ENCODE measurements around the gene PTPRZ1. TPM values are rescaled to one million over a fixed set of nuclear protein-coding genes. Genes with fewer than 3 reads are reported as not detected.

The PTPRZ1 gene
- total RNA-seq, 1 donor from 2014 or later: 2.5 TPM

GRCh38 chr7:121916211-121916610 lies 43.2 kb downstream of the PTPRZ1 start:
- H3K4me1 Mint-ChIP-seq (ENCODE audit: unreplicated experiment): no peaks in the 10 kb centered on the region
- no peaks in the 10 kb centered on the region for H3K36me3 Mint-ChIP-seq (ENCODE audit: low read depth, unreplicated experiment)
- H3K4me3 Mint-ChIP-seq (ENCODE audit: unreplicated experiment): no peak overlapping the region
- H3K27ac Mint-ChIP-seq (ENCODE audit: unreplicated experiment): no peak overlapping the region
- TF ChIP-seq, protein P1, sequence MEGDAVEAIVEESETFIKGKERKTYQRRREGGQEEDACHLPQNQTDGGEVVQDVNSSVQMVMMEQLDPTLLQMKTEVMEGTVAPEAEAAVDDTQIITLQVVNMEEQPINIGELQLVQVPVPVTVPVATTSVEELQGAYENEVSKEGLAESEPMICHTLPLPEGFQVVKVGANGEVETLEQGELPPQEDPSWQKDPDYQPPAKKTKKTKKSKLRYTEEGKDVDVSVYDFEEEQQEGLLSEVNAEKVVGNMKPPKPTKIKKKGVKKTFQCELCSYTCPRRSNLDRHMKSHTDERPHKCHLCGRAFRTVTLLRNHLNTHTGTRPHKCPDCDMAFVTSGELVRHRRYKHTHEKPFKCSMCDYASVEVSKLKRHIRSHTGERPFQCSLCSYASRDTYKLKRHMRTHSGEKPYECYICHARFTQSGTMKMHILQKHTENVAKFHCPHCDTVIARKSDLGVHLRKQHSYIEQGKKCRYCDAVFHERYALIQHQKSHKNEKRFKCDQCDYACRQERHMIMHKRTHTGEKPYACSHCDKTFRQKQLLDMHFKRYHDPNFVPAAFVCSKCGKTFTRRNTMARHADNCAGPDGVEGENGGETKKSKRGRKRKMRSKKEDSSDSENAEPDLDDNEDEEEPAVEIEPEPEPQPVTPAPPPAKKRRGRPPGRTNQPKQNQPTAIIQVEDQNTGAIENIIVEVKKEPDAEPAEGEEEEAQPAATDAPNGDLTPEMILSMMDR (IDR thresholded peaks at IDR 0.05; ENCODE audit: unreplicated experiment): no peak
- H3K27me3 Mint-ChIP-seq (ENCODE audit: unreplicated experiment): peaks cover 1% of the 10 kb centered on the region
- no peaks in the 10 kb centered on the region for H3K9me3 Mint-ChIP-seq (ENCODE audit: unreplicated experiment)
- DNase-seq (ENCODE audit: low spot score): no peak

GRCh38 chr7:121919986-121920385 lies 47.0 kb downstream of the PTPRZ1 start:
- TF ChIP-seq, protein P1 (IDR thresholded peaks at IDR 0.05; ENCODE audit: unreplicated experiment): no peak
- Mint-ChIP-seq H3K9me3 (ENCODE audit: unreplicated experiment) (no peaks in the 10 kb centered on the region), H3K27ac (ENCODE audit: unreplicated experiment) (no peak overlapping the region), H3K4me1 (ENCODE audit: unreplicated experiment) (no peaks in the 10 kb centered on the region), H3K36me3 (ENCODE audit: low read depth, unreplicated experiment) (no peaks in the 10 kb centered on the region), H3K27me3 (ENCODE audit: unreplicated experiment) (peaks cover 1% of the 10 kb centered on the region), H3K4me3 (ENCODE audit: unreplicated experiment) (no peak overlapping the region)
- no peak for DNase-seq (ENCODE audit: low spot score)

DNA sequence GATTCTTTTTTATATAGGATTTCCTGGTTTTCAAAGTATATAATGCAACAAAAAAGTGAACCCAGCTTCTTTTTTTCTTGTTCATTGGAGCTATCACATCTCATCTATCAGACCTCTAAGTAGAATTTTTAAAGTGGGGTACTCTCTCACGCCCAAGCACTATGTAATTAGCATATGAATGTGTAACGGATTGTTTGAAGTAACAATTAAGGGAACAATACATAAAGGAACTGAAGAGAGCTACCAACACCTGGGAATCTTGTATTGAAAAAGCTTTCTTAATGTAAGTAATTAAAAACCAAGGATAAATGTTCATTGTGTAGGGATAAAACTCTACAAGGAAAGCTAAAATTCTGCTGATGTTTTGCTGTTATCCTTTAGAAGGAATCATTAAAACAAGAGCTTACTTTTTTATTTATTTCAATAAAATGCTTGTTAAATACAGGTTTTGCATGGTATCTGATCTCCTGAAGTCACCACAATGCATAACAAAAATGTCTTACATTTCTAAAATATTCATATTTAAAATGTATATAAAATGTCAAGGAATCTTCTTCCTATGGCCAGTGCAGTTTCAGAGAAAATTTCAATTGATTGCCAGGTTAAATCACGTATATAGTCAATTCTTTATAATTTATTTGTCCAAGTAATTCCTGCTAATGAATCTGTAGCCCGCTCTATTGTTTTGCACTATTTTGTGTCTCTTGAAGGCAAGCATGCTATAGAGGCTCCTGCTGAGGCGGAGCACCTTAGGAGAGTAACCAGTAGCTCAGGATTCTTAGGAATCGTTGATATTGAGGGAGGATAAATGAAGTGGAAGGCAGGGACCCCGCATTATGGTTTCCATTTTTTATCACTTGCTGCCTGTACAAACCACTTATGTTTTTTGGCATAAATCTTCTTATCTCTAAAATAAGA lies 51.6 kb downstream of the PTPRZ1 start:
- Mint-ChIP-seq H3K9me3 (ENCODE audit: unreplicated experiment) (no peaks in the 10 kb centered on the region), H3K27me3 (ENCODE audit: unreplicated experiment) (no peaks in the 10 kb centered on the region), H3K4me3 (ENCODE audit: unreplicated experiment) (no peak overlapping the region), H3K36me3 (ENCODE audit: low read depth, unreplicated experiment) (no peaks in the 10 kb centered on the region), H3K4me1 (ENCODE audit: unreplicated experiment) (peaks cover 4% of the 10 kb centered on the region), H3K27ac (ENCODE audit: unreplicated experiment) (no peak overlapping the region)
- DNase-seq (ENCODE audit: low spot score): no peak
- TF ChIP-seq, protein P1 (IDR thresholded peaks at IDR 0.05; ENCODE audit: unreplicated experiment): no peak

DNA sequence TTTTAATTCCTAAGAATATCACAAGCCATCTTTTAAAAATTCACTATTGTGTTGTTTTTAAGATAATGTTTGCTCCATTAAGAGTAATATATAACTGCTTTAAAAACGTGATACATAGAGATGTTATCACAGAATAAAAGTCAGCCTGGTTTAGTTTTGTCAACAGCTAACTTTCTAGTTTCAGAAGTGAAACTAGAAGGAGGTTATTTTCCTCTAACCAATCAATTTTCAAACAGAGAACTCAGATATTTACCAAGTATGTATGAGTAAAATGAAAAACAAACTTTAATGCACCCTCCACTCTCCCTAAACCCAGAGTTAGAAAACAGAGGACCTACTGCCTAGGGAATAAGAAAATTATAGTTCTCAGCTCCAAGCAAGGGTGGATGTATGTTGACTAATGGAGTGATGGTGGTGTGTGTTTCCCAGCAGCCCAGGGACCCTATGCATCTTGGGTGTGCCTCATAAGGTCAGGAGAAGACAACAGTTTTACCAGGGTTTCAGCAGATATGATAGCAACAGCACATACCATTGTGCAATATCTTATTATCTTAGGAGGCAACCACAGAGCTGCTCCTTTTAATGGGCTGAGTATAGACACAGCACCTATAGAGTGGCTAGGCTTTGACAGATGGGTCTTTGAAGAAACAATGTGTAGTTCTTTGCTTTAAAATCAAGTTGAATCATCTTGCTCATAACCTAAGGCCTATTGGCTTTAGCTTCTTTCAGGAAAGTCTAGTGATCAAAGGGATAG lies 58.4 kb downstream of the PTPRZ1 start:
- Mint-ChIP-seq H3K36me3 (ENCODE audit: low read depth, unreplicated experiment) (no peaks in the 10 kb centered on the region), H3K9me3 (ENCODE audit: unreplicated experiment) (no peaks in the 10 kb centered on the region), H3K27ac (ENCODE audit: unreplicated experiment) (no peak overlapping the region), H3K4me1 (ENCODE audit: unreplicated experiment) (no peaks in the 10 kb centered on the region), H3K4me3 (ENCODE audit: unreplicated experiment) (no peak overlapping the region), H3K27me3 (ENCODE audit: unreplicated experiment) (no peaks in the 10 kb centered on the region)
- no peak for DNase-seq (ENCODE audit: low spot score)
- TF ChIP-seq, protein P1 (IDR thresholded peaks at IDR 0.05; ENCODE audit: unreplicated experiment): no peak
